NOMO-1 (cell line): Measurements from ENCODE around the gene EPG5.
"Not testable (repeated sequence)": the region's sequence is repeated elsewhere in the genome, so short reads cannot be mapped to it uniquely, and the experiment has no call there.

Source experiments
- DNase-seq, 2 experiments: peaks; one replicate each; lab custom pipeline; 2025; ENCODE audit not compliant: unreplicated experiment in 2 of 2; lab: John Stamatoyannopoulos, UW

Gene EPG5

GRCh38 chr18:45981821-45982220, 14.7 kb upstream of the EPG5 start:
- peak in 1 of 2 experiments; percentile 48 for DNase-seq

GRCh38 chr18:45980229-45980628, 13.1 kb upstream of the EPG5 start:
- DNase-seq, result no peak

GRCh38 chr18:45978084-45978483, 11.0 kb upstream of the EPG5 start:
- DNase-seq, result no peak

- DNase-seq, result no peak
Measured at GRCh38 chr18:45976974-45977373, 9.8 kb upstream of the EPG5 start.

- no peak for DNase-seq
Measured at GRCh38 chr18:45976566-45976965, 9.4 kb upstream of the EPG5 start.

- peak; percentile 66 to 97 for DNase-seq
Measured at GRCh38 chr18:45974088-45974536, 7.0 kb upstream of the EPG5 start.

- DNase-seq, result not testable (repeated sequence)
Measured at GRCh38 chr18:45964913-45965312, 2.2 kb downstream of the EPG5 start.

GRCh38 chr18:45962866-45963265, 4.3 kb downstream of the EPG5 start:
- DNase-seq, result no peak

- peak in 1 of 2 experiments; percentile 34 for DNase-seq
Measured at GRCh38 chr18:45962461-45962860, 4.7 kb downstream of the EPG5 start.

GRCh38 chr18:45959484-45959883, 7.6 kb downstream of the EPG5 start:
- not testable (repeated sequence) for DNase-seq

GRCh38 chr18:45958730-45959129, 8.4 kb downstream of the EPG5 start:
- DNase-seq, result no peak

GRCh38 chr18:45958027-45958426, 9.1 kb downstream of the EPG5 start:
- DNase-seq, result no peak

- DNase-seq, result no peak
Measured at GRCh38 chr18:45957100-45957499, 10.0 kb downstream of the EPG5 start.

GRCh38 chr18:45954070-45954934, 12.8 kb downstream of the EPG5 start:
- no peak for DNase-seq

GRCh38 chr18:45951016-45951714, 16.0 kb downstream of the EPG5 start:
- no peak for DNase-seq

- DNase-seq, result no peak
Measured at GRCh38 chr18:45945669-45946068, 21.5 kb downstream of the EPG5 start.

- no peak for DNase-seq
Measured at GRCh38 chr18:45940724-45941123, 26.4 kb downstream of the EPG5 start.

GRCh38 chr18:45939236-45939635, 27.9 kb downstream of the EPG5 start:
- DNase-seq, result no peak

- DNase-seq, result no peak
Measured at GRCh38 chr18:45938488-45938935, 28.6 kb downstream of the EPG5 start.

GRCh38 chr18:45935591-45936335, 31.4 kb downstream of the EPG5 start:
- no peak for DNase-seq

GRCh38 chr18:45932708-45933107, 34.4 kb downstream of the EPG5 start:
- no peak for DNase-seq
